OCI-LY7 (cell line): Measurements from ENCODE around the gene LRRN2.

Source experiments
- CTCF ChIP-seq: fragments of 200-600 bp; sonication (generic); conservative IDR thresholded peaks from 2 replicates; pipeline ENCODE4 v1.5.1; 2014; ENCODE audit warnings: mild to moderate bottlenecking, antibody characterized with exemption, low read length, moderate library complexity, mixed read lengths
- EZH2phosphoT487 ChIP-seq: fragments of 200-600 bp; sonication (generic); IDR thresholded peaks from 2 replicates; pipeline ENCODE4 v1.6.1; 2018; ENCODE audit warnings: low read depth, borderline replicate concordance, mild to moderate bottlenecking, mixed run types, antibody characterized with exemption, low read length, moderate library complexity, mixed read lengths

DNA sequence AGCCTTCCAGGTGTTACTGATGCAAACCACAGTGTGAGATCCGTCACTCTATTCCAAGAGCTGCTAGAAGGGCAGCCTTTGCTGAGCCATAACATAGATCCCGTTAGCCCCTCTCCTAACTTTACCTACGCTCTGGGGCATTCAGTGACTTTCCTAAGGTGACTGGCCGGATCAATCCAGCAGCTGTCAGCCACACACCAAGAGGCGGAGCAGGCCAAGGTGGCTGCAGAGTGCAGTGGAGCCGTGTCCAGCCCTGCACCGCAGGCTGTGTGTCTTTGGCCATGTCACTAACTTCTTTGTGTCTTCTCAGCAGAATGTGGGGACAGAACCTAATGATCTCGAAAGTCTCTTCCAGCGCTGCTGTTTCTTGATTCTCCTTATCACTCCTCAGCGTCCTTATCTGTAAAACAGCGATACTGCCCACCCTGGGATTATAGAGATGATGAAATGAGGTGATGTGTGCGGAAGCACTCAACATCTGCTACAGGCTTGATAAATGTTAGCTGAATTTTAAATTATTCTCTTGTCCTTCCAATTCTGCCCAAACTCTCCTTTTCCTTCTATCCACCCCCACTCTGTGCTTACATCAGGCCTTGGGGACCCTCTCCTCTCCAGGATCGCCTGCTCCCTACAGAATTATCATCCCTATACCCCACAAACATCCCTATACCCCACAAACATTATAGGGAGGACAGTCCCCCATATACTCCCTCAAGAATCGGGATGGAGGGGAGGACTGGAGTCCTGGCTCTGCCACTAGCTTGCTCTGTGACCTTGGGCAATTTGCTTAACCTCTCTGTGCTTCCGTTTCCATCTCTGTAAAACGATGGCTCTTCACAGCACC lies 25.8 kb upstream of the LRRN2 start:
- TF ChIP-seq CTCF, result no peak
- TF ChIP-seq EZH2phosphoT487, result no peak
